Endothelial cell (in vitro differentiated cells): Measurements from ENCODE around the gene GH2. TPM values are rescaled to one million over a fixed set of nuclear protein-coding genes. Genes with fewer than 3 reads are reported as not detected.
"Not testable (repeated sequence)": the region's sequence is repeated elsewhere in the genome, so short reads cannot be mapped to it uniquely, and the experiment has no call there.

Experiments
- DNase-seq: peaks from one replicate; pipeline ENCODE4 v3.0.0; 2021; ENCODE audit warnings: low spot score
- H3K27ac Mint-ChIP-seq: one replicate; pipeline ENCODE4 v1.8.0; 2021; ENCODE audit warnings: mixed read lengths, inconsistent platforms; ENCODE audit not compliant: unreplicated experiment
- H3K27me3 Mint-ChIP-seq: one replicate; pipeline ENCODE4 v1.8.0; 2021; ENCODE audit warnings: mild to moderate bottlenecking, moderate library complexity, mixed read lengths, inconsistent platforms; ENCODE audit not compliant: unreplicated experiment
- H3K36me3 Mint-ChIP-seq: one replicate; pipeline ENCODE4 v1.8.0; 2021; ENCODE audit warnings: mild to moderate bottlenecking, low read depth, mixed read lengths, inconsistent platforms; ENCODE audit not compliant: unreplicated experiment
- H3K4me1 Mint-ChIP-seq: one replicate; pipeline ENCODE4 v1.8.0; 2021; ENCODE audit warnings: mild to moderate bottlenecking, mixed read lengths, inconsistent platforms; ENCODE audit not compliant: unreplicated experiment
- H3K4me3 Mint-ChIP-seq: one replicate; pipeline ENCODE4 v1.8.0; 2021; ENCODE audit warnings: mild to moderate bottlenecking, mixed read lengths, inconsistent platforms; ENCODE audit not compliant: unreplicated experiment
- H3K9me3 Mint-ChIP-seq: one replicate; pipeline ENCODE4 v1.8.0; 2021; ENCODE audit warnings: mixed read lengths, inconsistent platforms; ENCODE audit not compliant: unreplicated experiment
- CTCF ChIP-seq: fragments of 200-600 bp; sonication (generic); IDR thresholded peaks from one replicate; pipeline ENCODE4 v1.5.0; 2021; ENCODE audit warnings: antibody characterized with exemption; ENCODE audit not compliant: unreplicated experiment
- total RNA-seq: library from RNA; stranded (reverse); fragmentation: NEBNext Ultra II Directional; extraction: Animal tissue kit (Norgen Biotek cat#: 25700); gene quantifications from one replicate; pipeline ENCODE4 v1.2.1, GENCODE V29; 2021; ENCODE audit not compliant: unreplicated experiment

GH2 gene
- total RNA-seq, 1 donor from 2014 or later = not detected

GRCh38 chr17:63907161-63907778, 25.5 kb upstream of the GH2 start:
- not testable (repeated sequence) for H3K27me3 Mint-ChIP-seq, H3K9me3 Mint-ChIP-seq, H3K4me1 Mint-ChIP-seq, H3K4me3 Mint-ChIP-seq, H3K36me3 Mint-ChIP-seq, H3K27ac Mint-ChIP-seq
- peak; percentile 49 for DNase-seq
- peak; percentile 59 for TF ChIP-seq CTCF

GRCh38 chr17:63904796-63905195, 23.1 kb upstream of the GH2 start:
- DNase-seq, H3K36me3 Mint-ChIP-seq, H3K4me3 Mint-ChIP-seq, H3K27ac Mint-ChIP-seq, H3K9me3 Mint-ChIP-seq, H3K27me3 Mint-ChIP-seq, H3K4me1 Mint-ChIP-seq: not testable (repeated sequence)

DNA sequence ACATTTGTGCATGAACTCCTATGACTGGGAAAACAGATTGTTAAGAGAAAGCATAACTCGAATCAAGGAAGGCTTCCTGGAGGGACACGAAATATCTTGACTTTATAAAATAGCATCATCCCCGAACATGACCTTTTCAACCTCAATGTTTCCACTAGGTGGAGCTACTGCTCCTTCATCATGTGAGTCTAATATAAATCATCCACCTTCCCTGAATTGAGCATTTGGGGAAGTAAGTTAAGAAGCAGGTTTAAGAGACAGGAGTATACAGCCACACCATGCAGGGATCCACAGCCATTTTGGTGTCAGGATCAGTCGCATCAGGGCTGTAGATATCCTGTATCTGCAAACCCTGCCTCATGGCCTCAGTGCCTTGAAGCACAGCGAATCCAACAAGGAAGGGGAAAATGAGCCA, 22.1 kb upstream of the GH2 start:
- H3K4me1 Mint-ChIP-seq, H3K4me3 Mint-ChIP-seq, H3K27ac Mint-ChIP-seq, H3K9me3 Mint-ChIP-seq, H3K27me3 Mint-ChIP-seq, DNase-seq, H3K36me3 Mint-ChIP-seq: not testable (repeated sequence)
- peak; percentile 31 for TF ChIP-seq CTCF

GRCh38 chr17:63901971-63902370, 20.2 kb upstream of the GH2 start:
- not testable (repeated sequence) for H3K4me1 Mint-ChIP-seq, H3K36me3 Mint-ChIP-seq, H3K27me3 Mint-ChIP-seq, H3K4me3 Mint-ChIP-seq, H3K9me3 Mint-ChIP-seq, DNase-seq, H3K27ac Mint-ChIP-seq

- not testable (repeated sequence) for H3K4me3 Mint-ChIP-seq, H3K27ac Mint-ChIP-seq, H3K36me3 Mint-ChIP-seq, H3K9me3 Mint-ChIP-seq, DNase-seq, H3K27me3 Mint-ChIP-seq, H3K4me1 Mint-ChIP-seq
Observed at GRCh38 chr17:63898899-63899798, 17.4 kb upstream of the GH2 start.

DNA sequence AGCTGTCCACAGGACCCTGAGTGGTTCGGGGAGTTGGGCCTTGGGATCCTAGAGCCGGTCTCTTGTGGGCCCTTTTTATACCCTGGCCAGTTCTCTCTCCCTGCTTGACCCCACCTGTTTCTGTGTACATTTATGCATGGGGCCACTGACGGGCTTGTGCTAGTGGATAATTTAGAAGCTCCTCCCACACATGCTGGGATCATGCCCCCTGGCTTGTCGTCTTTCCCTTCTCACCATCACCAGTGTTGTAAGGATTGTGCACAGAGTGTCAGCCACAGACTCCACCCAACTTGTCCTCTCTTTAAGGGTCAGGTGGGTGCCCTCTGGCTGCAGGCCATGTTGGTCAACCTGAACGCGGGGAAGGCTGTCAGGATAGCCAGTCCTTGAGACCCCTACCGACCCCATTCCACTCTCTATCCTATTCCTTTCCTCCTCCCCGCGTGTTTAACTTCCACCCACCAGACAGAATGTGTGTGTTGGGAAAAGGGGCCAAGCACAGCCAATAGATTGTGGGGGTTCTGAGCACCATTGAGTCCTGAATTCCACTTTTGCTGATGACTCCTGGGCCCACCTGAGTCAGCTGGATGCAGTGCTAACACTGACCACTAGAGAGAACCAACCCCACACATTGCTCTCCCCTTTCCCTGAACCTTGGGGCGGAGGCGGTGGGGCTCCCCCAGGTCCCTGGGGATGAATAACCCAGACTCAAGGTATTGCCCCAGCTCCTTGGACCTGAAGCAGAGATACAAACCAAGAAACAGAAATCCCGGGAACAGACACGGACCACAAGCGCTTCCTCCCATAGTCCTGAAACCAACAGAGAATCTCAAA, 15.0 kb upstream of the GH2 start, which contains the start of gene CSH1:
CSH1 (minus strand) TSS at position 51 of the 831 bp plus-strand sequence. CDS start 63 bp downstream, outside the sequence.
- H3K36me3 Mint-ChIP-seq, H3K27me3 Mint-ChIP-seq, H3K9me3 Mint-ChIP-seq, H3K27ac Mint-ChIP-seq, H3K4me1 Mint-ChIP-seq, DNase-seq, H3K4me3 Mint-ChIP-seq: not testable (repeated sequence)

DNA sequence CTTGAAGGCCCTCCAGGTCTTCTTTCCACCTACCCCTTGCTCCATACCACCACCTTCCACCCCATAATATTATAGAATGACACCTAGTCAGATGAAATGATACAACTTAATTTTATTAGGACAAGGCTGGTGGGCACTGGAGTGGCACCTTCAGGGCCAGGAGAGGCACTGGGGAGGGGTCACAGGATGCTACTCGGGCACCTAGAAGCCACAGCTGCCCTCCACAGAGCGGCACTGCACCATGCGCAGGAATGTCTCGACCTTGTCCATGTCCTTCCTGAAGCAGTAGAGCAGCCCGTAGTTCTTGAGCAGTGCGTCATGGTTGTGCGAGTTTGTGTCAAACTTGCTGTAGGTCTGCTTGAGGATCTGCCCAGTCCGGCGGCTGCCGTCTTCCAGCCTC, 13.1 kb upstream of the GH2 start:
- DNase-seq, H3K4me1 Mint-ChIP-seq, H3K9me3 Mint-ChIP-seq: not testable (repeated sequence)

DNA sequence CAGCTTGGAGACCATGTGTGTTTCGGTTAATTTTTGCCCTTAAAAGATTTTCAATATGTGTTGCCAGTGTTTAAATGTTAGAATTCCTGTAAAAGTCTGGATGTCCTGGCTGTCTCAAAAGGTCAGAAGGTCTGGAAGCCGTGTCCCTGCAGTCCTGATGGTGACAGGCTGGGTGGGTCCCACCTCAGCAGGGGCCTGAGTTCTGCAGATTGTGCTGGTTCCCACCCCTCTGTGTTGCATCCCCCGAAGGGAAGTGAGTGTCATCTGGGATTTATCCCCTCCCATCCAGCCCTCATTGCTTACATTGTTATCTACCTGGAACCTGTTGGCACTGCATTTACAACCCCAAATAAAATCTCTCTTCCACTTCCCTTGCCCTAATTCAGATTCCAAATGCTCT, 12.3 kb upstream of the GH2 start:
- not testable (repeated sequence) for DNase-seq, H3K4me3 Mint-ChIP-seq, H3K4me1 Mint-ChIP-seq

More for the DNA sequence above, 13.1 kb upstream of the GH2 start:
- H3K4me3 Mint-ChIP-seq, H3K27me3 Mint-ChIP-seq, H3K27ac Mint-ChIP-seq, H3K36me3 Mint-ChIP-seq: not testable (repeated sequence)

GRCh38 chr17:63892316-63893037, 10.7 kb upstream of the GH2 start:
- not testable (repeated sequence) for H3K27ac Mint-ChIP-seq, H3K9me3 Mint-ChIP-seq, H3K36me3 Mint-ChIP-seq, H3K27me3 Mint-ChIP-seq, H3K4me3 Mint-ChIP-seq, DNase-seq, H3K4me1 Mint-ChIP-seq

More for the DNA sequence above, 12.3 kb upstream of the GH2 start:
- H3K9me3 Mint-ChIP-seq, H3K27ac Mint-ChIP-seq, H3K27me3 Mint-ChIP-seq, H3K36me3 Mint-ChIP-seq: not testable (repeated sequence)
